HL-60/S4 treated with phorbol 12-myristate 13-acetate at 8.2 ng/mL for 4 days and 3 days (cell line): ENCODE data around the gene GPHN.

ENCODE experiments used
- in situ Hi-C: fragments of 300-500 bp; cut with MboI; formaldehyde crosslinking; loops from 2 replicates; pipeline ENCODE4 v1.15.0; 2022; ENCODE audit warnings: low sequenced_read_pairs

GPHN gene

GRCh38 chr14:67192366-67192765 is 684.4 kb downstream of the GPHN start:
- in situ Hi-C loops: no loop called here

DNA sequence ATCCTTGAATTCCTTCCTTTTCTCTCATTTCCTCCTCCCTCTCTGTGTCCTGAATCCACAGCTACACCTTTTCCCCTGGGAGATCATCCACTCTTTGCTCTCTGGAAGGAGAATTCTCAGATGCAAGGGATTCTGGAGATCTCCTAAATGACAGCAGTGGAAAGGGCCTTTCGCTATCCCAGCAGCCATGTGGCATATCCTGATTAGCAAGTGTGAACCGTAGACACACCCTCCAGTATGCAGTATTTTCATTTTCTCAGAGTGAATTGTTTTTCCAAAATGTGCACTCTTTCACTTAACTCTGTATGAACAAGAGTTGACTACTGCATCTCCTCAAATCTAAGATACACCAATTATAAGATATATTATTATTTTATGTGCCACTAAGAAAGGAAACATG is 687.3 kb downstream of the GPHN start:
- in situ Hi-C loops: no loop called here

- in situ Hi-C loops: no loop called here
Measured at GRCh38 chr14:67199016-67199415, 691.1 kb downstream of the GPHN start.

DNA sequence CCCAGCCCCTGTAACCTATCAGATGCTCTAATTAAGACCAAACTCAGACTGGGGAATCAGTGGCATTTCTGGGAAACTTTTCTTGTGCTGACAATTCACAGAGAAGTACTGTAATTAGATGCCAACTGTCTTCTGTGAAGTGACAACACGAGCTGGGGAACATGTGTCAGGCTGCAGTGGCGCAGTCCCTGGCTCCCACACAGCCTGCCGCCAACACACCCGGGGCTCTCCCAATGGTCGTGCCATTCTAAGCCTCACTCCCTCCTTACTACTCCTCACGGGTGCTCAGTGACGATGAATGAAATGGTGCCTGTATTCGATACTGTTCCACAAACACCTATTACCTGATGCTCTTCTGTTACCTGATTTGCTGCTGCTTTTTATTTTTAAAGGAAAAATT is 699.9 kb downstream of the GPHN start:
- in situ Hi-C loops: no loop called here

DNA sequence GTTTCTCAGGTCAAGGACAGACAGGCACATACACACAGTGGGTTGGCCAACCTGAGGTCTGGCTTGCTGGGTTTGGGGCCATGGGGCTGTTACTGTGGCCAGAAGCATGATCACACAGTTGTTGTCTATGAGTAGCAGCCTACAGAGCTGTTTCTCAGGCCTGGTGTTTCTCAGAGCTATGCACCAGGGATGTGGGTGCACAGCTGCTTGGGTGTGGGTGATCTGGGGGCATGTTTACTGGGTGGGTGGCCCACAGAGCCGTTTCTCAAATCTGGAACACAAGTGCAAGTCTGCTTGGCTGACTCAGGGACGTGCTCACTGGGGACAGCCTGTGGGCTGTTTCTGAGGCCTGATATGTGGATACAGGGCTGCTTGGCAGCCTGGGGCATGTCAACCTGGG is 710.2 kb downstream of the GPHN start:
- in situ Hi-C loops: no loop called here

GRCh38 chr14:67221248-67221981 is 713.5 kb downstream of the GPHN start:
- in situ Hi-C loops: no loop called here

- in situ Hi-C loops: no loop called here
Measured at GRCh38 chr14:67221982-67222328, 714.0 kb downstream of the GPHN start.

GRCh38 chr14:67225523-67225922 is 717.6 kb downstream of the GPHN start:
- in situ Hi-C loops: no loop called here

- in situ Hi-C loops: no loop called here
Measured at GRCh38 chr14:67228325-67228984, 720.5 kb downstream of the GPHN start.
